ENCODE results near the gene ANHX. TPM values are rescaled to one million over a fixed set of nuclear protein-coding genes. Genes with fewer than 3 reads are reported as not detected.
"Not testable (repeated sequence)": the region's sequence is repeated elsewhere in the genome, so short reads cannot be mapped to it uniquely, and the experiment has no call there.

The ANHX gene
- total RNA-seq: not detected
- long read RNA-seq: 0 reads

- ATAC-seq: no peak
Observed at GRCh38 chr12:133235401-133236112, at the start of gene ANHX. Gene ANHX (minus strand): TSS chr12:133235877. CDS start chr12:133234356, 1,521 bp downstream.

GRCh38 chr12:133264668-133265067 is 29.0 kb upstream of the ANHX start:
- intact Hi-C loops (cut with DNase I, micrococcal nuclease); DNase-seq: not testable (repeated sequence)
- ATAC-seq: peak; percentile 42

More at GRCh38 chr12:133235401-133236112, at the start of gene ANHX:
- no peak for DNase-seq
- intact Hi-C loops (cut with DNase I, micrococcal nuclease): no loop called here

DNA sequence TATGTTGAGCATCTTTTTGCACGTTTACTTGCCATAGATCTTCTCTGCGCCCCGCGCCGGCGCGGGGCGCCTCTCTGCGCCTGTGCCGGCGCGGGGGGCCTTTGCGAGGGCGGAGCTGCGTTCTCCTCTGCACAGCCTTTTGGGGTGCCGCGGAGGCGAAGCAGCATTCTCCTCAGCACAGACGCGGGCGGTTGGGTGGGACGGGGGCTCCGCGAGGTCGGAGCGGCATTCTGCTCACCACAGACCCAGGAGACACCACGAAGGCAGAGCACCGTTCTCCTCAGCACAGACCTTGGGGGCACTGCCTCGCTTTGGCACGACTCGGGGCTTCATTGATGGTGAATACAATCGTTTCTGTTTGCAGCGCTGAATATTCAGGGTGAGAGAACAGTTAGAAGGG is 28.5 kb upstream of the ANHX start:
- peak; percentile 28 for ATAC-seq
- intact Hi-C loops (cut with DNase I, micrococcal nuclease): no loop called here

GRCh38 chr12:133256321-133256720 is 20.6 kb upstream of the ANHX start:
- ATAC-seq (no peak), DNase-seq (no peak)
- intact Hi-C loops (cut with DNase I, micrococcal nuclease): no loop called here

More for the DNA sequence above, 28.5 kb upstream of the ANHX start:
- DNase-seq: no peak

GRCh38 chr12:133255833-133256232 is 20.2 kb upstream of the ANHX start:
- ATAC-seq; intact Hi-C loops (cut with DNase I, micrococcal nuclease); DNase-seq: not testable (repeated sequence)

DNA sequence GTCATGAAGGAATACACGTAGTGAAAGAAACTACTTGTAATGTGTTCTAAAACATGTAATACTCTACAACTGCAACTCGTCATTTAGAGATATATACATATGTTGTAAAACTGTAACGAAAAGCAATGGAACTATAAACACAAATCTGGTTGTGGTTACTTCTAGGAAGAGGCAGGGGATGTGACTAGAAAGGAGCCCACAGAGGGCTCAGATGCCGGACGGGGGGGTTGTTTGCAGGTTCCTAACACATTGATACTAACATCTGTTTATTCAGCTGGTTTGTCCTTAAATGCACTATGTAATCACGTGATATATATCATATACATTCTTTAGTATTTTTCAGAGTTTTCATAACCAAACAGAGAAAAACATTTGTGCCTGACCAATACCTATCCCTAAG is 16.1 kb upstream of the ANHX start:
- ATAC-seq (no peak), DNase-seq (no peak)
- intact Hi-C loops (cut with DNase I, micrococcal nuclease): no loop called here

GRCh38 chr12:133236556-133236955 is 879 bp upstream of the ANHX start:
- no peak for DNase-seq
- intact Hi-C loops (cut with DNase I, micrococcal nuclease): no loop called here
- ATAC-seq: no peak

DNA sequence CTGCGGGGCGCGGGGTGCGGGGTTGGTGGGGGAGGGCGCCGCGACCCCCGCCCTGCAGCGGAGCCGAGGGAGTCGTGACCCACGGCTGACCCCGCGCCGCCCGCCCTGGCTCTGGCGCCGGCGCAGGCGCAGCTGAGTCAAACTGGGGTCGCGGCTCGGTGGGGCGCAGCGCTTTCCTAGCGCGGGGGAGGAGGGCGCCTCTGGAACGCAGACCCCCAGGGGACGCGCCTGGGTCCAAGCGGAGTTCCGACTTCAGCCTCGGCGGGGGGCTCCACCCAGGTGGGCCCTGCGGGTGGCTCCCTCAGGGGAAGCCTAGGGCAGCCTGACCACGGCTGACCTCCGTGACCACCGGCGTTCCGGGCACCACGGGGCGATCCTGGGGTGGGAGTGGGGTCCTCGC is 467 bp upstream of the ANHX start:
- intact Hi-C loops (cut with DNase I, micrococcal nuclease): no loop called here
- DNase-seq: no peak
- ATAC-seq: no peak

GRCh38 chr12:133234971-133235370 is 706 bp downstream of the ANHX start:
- ATAC-seq (no peak), DNase-seq (no peak)
- intact Hi-C loops (cut with DNase I, micrococcal nuclease): no loop called here

- no peak for ATAC-seq
- intact Hi-C loops (cut with DNase I, micrococcal nuclease): no loop called here
- no peak for DNase-seq
Observed at GRCh38 chr12:133233993-133234564, 1.6 kb downstream of the ANHX start.

- ATAC-seq: no peak
- intact Hi-C loops (cut with DNase I, micrococcal nuclease): no loop called here
- no peak for DNase-seq
Observed at GRCh38 chr12:133233006-133233405, 2.7 kb downstream of the ANHX start.

DNA sequence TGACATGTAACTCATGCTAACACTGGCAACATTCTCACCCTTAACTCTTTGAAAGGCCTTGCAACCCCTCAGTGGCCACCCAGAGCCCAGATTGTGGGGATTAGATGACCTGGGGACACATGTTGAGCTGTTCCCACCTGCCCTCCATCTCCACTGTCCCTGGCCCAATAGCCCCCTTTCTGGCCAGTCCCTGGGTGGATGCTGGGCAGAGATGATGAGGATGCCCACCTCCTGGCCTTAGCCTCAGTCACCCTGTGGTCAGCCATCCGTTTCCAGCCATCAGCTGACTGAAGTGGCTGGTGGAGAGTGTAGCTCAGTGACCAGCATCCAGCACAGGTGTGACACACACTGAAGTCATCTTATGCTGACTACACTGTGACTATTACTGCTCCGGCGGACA is 4.7 kb downstream of the ANHX start:
- DNase-seq: no peak
- intact Hi-C loops (cut with DNase I, micrococcal nuclease): no loop called here
- ATAC-seq: no peak

- no peak for ATAC-seq
- intact Hi-C loops (cut with DNase I, micrococcal nuclease): no loop called here
Observed at GRCh38 chr12:133227281-133227852, 8.3 kb downstream of the ANHX start.

DNA sequence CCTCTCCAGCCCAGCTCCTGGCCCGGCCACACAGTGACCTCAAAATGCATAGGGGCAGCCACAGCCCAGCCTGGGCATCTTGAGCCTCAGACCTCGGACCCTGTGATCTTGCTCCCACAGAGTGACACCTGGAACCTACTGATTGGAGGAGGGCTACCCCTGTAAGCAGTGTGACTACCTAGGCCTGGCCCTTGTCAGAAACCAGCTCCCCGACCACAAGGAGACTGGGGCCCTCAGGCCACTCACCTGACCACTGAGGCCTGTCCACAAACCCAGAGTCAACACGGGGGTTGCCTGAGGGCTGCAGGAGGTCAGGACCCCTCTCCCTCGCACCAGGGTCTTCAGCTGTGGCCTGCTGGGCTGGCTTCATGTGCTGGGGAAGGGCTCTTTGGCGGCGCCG is 9.0 kb downstream of the ANHX start:
- ATAC-seq: no peak
- intact Hi-C loops (cut with DNase I, micrococcal nuclease): no loop called here
- DNase-seq: no peak

More at GRCh38 chr12:133227281-133227852, 8.3 kb downstream of the ANHX start:
- no peak for DNase-seq

DNA sequence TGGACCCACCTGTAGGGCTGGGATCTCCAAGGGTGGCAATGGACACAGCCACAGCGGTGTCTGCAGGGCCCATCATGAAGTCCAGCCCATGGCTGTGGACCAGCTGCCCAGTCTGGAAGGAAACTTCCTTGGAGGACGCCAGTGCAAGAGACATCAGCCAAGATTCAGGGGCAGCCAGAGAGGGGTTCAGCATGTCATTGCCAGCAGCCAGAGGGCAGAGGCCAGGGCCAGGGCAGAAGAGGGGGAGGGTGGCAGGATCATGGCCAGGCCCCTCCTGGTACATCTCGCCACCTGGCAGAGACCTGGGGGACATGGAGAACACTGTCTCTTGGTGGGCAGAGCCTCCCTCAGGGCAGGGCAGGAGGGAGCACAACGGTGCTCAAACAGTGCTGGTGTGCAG is 10.2 kb downstream of the ANHX start:
- intact Hi-C loops (cut with DNase I, micrococcal nuclease): no loop called here
- ATAC-seq: no peak
- DNase-seq: no peak

- DNase-seq (no peak), ATAC-seq (no peak)
- intact Hi-C loops (cut with DNase I, micrococcal nuclease): no loop called here
Observed at GRCh38 chr12:133222211-133222610, 13.5 kb downstream of the ANHX start.

DNA sequence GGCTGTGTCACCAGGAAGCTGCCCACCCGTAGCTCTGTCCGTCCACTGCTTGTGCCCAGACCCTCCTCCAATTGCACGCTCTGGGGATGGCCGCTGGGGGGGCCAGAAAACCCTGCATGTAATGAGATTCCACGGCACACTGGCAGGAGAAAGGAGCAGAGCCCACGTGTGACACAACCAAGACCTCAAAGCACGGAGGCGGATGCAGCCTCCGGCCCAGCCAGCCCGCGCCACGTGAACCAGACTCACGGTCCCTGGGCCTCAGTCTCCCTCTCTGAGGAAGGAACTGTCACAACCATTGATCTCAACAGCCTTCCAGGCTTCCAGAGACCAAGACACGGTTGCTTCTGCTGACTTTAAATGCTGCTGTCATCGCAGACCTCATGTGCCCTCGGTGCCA is 14.4 kb downstream of the ANHX start:
- no peak for DNase-seq
- no peak for ATAC-seq
- intact Hi-C loops (cut with DNase I, micrococcal nuclease): no loop called here

DNA sequence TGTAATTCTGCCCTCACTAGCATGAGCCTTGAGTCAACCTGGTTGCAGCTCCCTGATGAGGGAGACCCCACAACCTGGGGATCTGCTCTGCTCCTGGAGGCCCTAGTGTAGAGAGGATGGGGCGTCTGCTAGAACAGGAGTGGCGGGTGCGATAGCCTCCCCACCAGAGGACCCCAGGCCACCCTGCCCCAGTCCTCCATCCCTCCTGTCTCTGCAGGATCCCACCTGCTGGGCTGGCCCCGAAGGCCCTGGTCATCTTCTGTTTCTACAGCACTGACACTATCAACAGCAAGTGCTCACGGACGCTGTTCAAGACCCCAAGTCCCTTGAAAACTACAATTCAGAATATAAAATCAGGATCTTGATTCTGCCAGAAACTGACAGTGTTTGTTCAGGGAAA is 15.2 kb downstream of the ANHX start:
- DNase-seq (no peak), ATAC-seq (no peak)
- intact Hi-C loops (cut with DNase I, micrococcal nuclease): no loop called here

DNA sequence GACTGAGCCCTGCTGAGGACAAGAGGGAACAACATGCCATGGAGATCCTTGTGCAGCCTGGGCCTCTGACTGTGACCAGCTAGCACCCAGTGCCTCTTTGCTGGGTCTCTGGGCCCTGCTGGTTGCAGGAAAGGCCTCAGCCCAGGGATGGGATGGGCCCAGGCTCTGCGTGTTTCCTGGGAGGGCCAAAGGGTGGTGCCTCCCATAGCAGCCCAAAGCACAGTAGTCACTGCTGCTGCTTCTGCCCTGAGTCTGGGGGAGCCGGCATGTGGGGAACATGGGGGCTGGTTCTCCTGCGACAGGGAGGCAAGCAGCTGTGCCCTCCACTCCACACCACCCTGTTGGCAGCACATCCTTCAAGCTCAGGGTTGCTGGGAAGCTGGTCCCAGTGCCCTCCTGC is 18.5 kb downstream of the ANHX start:
- DNase-seq (no peak), ATAC-seq (no peak)
- intact Hi-C loops (cut with DNase I, micrococcal nuclease): no loop called here

DNA sequence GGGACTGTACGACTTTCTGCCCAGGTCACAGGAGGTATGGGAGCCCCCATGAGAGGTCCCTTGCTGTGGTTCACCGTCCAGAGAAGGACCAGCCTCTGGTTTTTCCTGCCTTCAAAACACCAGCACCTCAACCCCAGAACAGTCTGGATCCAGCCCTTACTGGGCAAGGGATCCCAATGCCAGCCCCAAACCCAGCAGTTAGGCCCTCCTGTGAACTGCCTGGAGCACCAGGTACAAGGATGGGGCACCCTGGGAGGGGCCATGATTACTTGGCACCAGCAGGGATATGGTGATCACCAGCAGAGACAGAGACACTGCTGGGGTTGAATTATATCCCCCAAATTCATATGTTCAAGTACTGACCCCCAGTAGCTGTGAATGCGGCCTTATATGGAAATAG is 20.0 kb downstream of the ANHX start:
- intact Hi-C loops (cut with DNase I, micrococcal nuclease): no loop called here
- no peak for ATAC-seq
- DNase-seq: no peak
